ENCODE data around the gene BEND7. TPM values are rescaled to one million over a fixed set of nuclear protein-coding genes. Genes with fewer than 3 reads are reported as not detected.

The BEND7 gene
- total RNA-seq, 3 donors from 2014 or later: 17.1 to 33.4 (median 28.7) TPM

DNA sequence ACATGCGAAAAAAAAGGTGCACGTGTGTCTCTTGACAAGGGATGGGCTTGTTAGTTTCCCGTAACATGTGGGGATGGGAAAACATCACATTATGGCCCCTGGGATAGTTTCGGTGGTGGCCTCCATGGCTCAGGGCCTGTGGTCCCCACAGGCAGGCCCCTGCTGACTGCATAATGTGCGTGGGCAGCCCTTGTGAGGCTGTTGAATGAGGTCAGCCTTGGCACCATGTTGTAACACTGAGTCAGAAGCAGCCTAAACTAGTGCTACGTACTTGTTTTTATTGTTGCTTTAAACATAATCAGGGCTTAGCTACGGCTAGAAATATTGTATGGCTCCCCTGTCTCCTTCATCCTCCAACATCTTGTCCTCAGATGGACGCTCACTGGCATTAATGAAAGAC lies 80.6 kb downstream of the BEND7 start:
- Histone ChIP-seq H3K4me1 (ENCODE audit: low read depth) (no peaks in the 10 kb centered on the region), H3K4me3 (no peak overlapping the region), H3K9me3 (no peaks in the 10 kb centered on the region), H3K36me3 (ENCODE audit: low read depth) (no peaks in the 10 kb centered on the region)
- DNase-seq (no peak), ATAC-seq (no peak)
- intact Hi-C loops (cut with DNase I, micrococcal nuclease): no loop called here
- TF ChIP-seq CTCF (IDR thresholded peaks at IDR 0.05): no peak

DNA sequence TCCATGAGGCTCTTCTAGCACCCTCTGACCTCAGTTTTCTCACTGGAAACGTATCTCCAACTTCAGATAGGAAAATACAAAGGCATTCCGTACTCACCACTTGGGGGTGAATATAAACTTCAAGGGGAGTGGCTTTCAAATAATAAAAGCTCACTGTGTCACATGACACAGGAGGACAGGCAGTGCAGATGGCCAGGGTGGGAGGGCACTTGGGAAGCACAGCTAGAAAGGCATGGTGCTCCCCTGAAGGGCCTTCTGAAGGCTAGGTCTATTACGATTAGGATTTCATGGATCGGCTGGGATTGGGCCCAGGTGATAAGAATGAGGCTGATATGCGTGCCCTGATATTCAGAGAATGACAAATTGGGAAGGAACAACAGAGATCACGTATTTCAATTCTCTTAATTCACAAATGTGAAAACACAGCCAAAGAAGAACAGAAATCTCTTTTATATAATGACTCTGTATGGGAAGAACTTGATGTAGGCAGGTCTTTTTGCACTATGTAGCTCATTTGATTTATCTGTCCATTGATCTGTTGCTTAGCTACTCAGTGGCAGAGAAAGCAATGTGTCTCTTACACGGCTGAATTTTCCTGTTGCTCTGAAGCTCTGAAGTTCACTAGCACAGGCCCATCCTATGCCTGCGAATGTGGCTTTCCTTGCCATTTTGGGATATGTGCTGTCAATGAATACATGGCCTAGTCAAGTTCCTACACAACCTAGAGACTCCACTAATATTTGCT lies 83.0 kb downstream of the BEND7 start:
- no peaks in the 10 kb centered on the region for H3K4me1 ChIP-seq (ENCODE audit: low read depth)
- H3K9me3 ChIP-seq: no peaks in the 10 kb centered on the region
- H3K4me3 ChIP-seq: no peak overlapping the region
- H3K36me3 ChIP-seq (ENCODE audit: low read depth): no peaks in the 10 kb centered on the region
- ATAC-seq (no peak), DNase-seq (no peak)
- no peak for TF ChIP-seq CTCF (IDR thresholded peaks at IDR 0.05)
- intact Hi-C loops (cut with DNase I, micrococcal nuclease): no loop called here

GRCh38 chr10:13441476-13441875 lies 87.3 kb downstream of the BEND7 start:
- ATAC-seq (no peak), DNase-seq (no peak)
- Histone ChIP-seq H3K9me3 (no peaks in the 10 kb centered on the region), H3K4me3 (no peak overlapping the region), H3K36me3 (ENCODE audit: low read depth) (no peaks in the 10 kb centered on the region), H3K4me1 (ENCODE audit: low read depth) (peaks cover 12% of the 10 kb centered on the region)
- intact Hi-C loops (cut with DNase I, micrococcal nuclease): loop anchor here in 1 of 2 donors (2.0 kb wide), 1 partner anchor 69 kb away; no protein-coding TSS in a partner anchor
- TF ChIP-seq CTCF (IDR thresholded peaks at IDR 0.05): no peak

- intact Hi-C loops (cut with DNase I, micrococcal nuclease): loop anchor here in 1 of 2 donors (2.0 kb wide), 1 partner anchor 68 kb away; no protein-coding TSS in a partner anchor
Observed at GRCh38 chr10:13440185-13441061, 88.4 kb downstream of the BEND7 start.

More at GRCh38 chr10:13440185-13441061, 88.4 kb downstream of the BEND7 start:
- peak; percentile 66 to 84 (median 74) for DNase-seq
- H3K4me1 ChIP-seq (ENCODE audit: low read depth): peaks cover 12% of the 10 kb centered on the region
- peak; percentile 76 for TF ChIP-seq CTCF (IDR thresholded peaks at IDR 0.05)
- no peak overlapping the region for H3K4me3 ChIP-seq
- peak; percentile 97 for ATAC-seq
- no peaks in the 10 kb centered on the region for H3K9me3 ChIP-seq
- H3K36me3 ChIP-seq (ENCODE audit: low read depth): no peaks in the 10 kb centered on the region
